ENCODE measurements around the gene CARD8.
A peak's percentile ranks its signal among the peaks of the same experiment; 100 is the strongest.
"Not testable (repeated sequence)": the region's sequence is repeated elsewhere in the genome, so short reads cannot be mapped to it uniquely, and the experiment has no call there.

The CARD8 gene

GRCh38 chr19:48248081-48248833 lies 7.5 kb downstream of the CARD8 start:
- no peak for TF ChIP-seq CTCF (IDR thresholded peaks at IDR 0.05; ENCODE audit: borderline replicate concordance, insufficient read depth, low read depth, low read length)
- peak overlapping the region; percentile 63 for H3K4me3 ChIP-seq (ENCODE audit: low read depth, low read length)

- no peak overlapping the region for H3K4me3 ChIP-seq (ENCODE audit: low read depth, low read length)
- no peak for TF ChIP-seq CTCF (IDR thresholded peaks at IDR 0.05; ENCODE audit: borderline replicate concordance, insufficient read depth, low read depth, low read length)
These were observed 8.5 kb downstream of the CARD8 start for GRCh38 chr19:48247212-48247611.

- no peak overlapping the region for H3K4me3 ChIP-seq (ENCODE audit: low read depth, low read length)
- no peak for TF ChIP-seq CTCF (IDR thresholded peaks at IDR 0.05; ENCODE audit: borderline replicate concordance, insufficient read depth, low read depth, low read length)
These were observed 9.6 kb downstream of the CARD8 start for GRCh38 chr19:48246101-48246500.

- no peak overlapping the region for H3K4me3 ChIP-seq (ENCODE audit: low read depth, low read length)
These were observed 11.4 kb downstream of the CARD8 start for GRCh38 chr19:48244281-48244680.

GRCh38 chr19:48241771-48242170 lies 13.9 kb downstream of the CARD8 start:
- H3K4me3 ChIP-seq (ENCODE audit: low read depth, low read length): not testable (repeated sequence)

More at GRCh38 chr19:48244281-48244680, 11.4 kb downstream of the CARD8 start:
- no peak for TF ChIP-seq CTCF (IDR thresholded peaks at IDR 0.05; ENCODE audit: borderline replicate concordance, insufficient read depth, low read depth, low read length)

- TF ChIP-seq CTCF (IDR thresholded peaks at IDR 0.05; ENCODE audit: borderline replicate concordance, insufficient read depth, low read depth, low read length): no peak
- H3K4me3 ChIP-seq (ENCODE audit: low read depth, low read length): no peak overlapping the region
These were observed 16.1 kb downstream of the CARD8 start for GRCh38 chr19:48239582-48240141.

- no peak for TF ChIP-seq CTCF (IDR thresholded peaks at IDR 0.05; ENCODE audit: borderline replicate concordance, insufficient read depth, low read depth, low read length)
- H3K4me3 ChIP-seq (ENCODE audit: low read depth, low read length): no peak overlapping the region
These were observed 16.6 kb downstream of the CARD8 start for GRCh38 chr19:48239120-48239519.

Measured in GM12875 (cell line).